ENCODE measurements around the gene ZNF726. TPM values are rescaled to one million over a fixed set of nuclear protein-coding genes. Genes with fewer than 3 reads are reported as not detected.

ZNF726 gene
- total RNA-seq, 4 donors from 2014 or later: 0.33 TPM; not detected in 3

DNA sequence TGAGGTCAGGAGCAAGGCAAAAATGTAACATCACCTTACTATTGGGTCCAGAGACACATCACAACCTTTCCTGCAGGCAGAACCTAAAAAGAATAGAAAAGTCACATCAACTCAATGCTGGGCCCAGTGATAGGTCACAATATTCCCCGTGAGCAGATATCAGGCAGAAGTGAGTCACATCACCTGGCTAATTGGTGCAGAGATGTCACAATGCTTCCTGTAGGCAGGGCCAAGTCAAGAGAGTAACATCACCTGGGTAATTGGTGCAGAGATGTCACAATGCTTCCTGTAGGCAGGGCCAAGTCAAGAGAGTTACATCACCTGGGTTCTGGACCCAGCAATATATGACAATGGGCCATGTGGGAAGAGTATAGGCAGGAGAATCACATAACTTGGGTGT is 63.4 kb downstream of the ZNF726 start:
- ATAC-seq: no peak
- Histone ChIP-seq H3K9me3 (no peaks in the 10 kb centered on the region), H3K36me3 (no peaks in the 10 kb centered on the region), H3K4me3 (no peak overlapping the region), H3K27ac (no peak overlapping the region), H3K27me3 (no peaks in the 10 kb centered on the region), H3K4me1 (no peaks in the 10 kb centered on the region)
- no peak for TF ChIP-seq POLR2A (IDR thresholded peaks at IDR 0.05)
- TF ChIP-seq, protein P1, sequence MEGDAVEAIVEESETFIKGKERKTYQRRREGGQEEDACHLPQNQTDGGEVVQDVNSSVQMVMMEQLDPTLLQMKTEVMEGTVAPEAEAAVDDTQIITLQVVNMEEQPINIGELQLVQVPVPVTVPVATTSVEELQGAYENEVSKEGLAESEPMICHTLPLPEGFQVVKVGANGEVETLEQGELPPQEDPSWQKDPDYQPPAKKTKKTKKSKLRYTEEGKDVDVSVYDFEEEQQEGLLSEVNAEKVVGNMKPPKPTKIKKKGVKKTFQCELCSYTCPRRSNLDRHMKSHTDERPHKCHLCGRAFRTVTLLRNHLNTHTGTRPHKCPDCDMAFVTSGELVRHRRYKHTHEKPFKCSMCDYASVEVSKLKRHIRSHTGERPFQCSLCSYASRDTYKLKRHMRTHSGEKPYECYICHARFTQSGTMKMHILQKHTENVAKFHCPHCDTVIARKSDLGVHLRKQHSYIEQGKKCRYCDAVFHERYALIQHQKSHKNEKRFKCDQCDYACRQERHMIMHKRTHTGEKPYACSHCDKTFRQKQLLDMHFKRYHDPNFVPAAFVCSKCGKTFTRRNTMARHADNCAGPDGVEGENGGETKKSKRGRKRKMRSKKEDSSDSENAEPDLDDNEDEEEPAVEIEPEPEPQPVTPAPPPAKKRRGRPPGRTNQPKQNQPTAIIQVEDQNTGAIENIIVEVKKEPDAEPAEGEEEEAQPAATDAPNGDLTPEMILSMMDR (IDR thresholded peaks at IDR 0.05 in 4 of 5, conservative IDR thresholded peaks at IDR 0.05 in 1 of 5): no peak
- intact Hi-C loops (cut with DNase I; ENCODE audit: low total_unique reads) (no loop called here), in situ Hi-C loops (cut with MboI; ENCODE audit: low sequenced_read_pairs in 4 of 4) (no loop called here)
- DNase-seq: no peak

DNA sequence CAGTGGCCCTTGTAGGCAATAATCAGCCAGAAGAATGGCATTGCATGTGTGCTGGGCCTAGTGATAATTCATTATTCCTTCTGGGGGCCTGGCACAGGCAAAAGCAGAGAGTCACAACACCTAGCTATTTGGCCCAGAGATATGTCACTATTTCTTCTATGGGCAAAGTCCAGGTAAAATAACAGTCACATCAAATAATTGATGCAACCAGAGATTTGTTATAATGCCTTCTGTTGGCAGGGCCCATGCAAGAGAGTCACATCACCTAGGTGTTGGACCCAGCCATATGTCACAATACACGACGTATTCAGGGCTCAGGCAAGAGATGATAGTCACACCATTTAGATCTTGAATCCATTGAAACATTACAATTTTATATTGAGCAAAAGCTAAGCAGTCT is 66.1 kb downstream of the ZNF726 start:
- H3K4me1 ChIP-seq: no peaks in the 10 kb centered on the region
- no peak for TF ChIP-seq POLR2A (IDR thresholded peaks at IDR 0.05)
- TF ChIP-seq, protein P1 (IDR thresholded peaks at IDR 0.05 in 4 of 5, conservative IDR thresholded peaks at IDR 0.05 in 1 of 5): no peak
- ATAC-seq (no peak), DNase-seq (no peak)
- no peaks in the 10 kb centered on the region for H3K36me3 ChIP-seq
- no peak overlapping the region for H3K4me3 ChIP-seq
- no peaks in the 10 kb centered on the region for H3K9me3 ChIP-seq
- intact Hi-C loops (cut with DNase I; ENCODE audit: low total_unique reads): no loop called here
- no peak overlapping the region for H3K27ac ChIP-seq
- in situ Hi-C loops (cut with MboI; ENCODE audit: low sequenced_read_pairs in 4 of 4): no loop called here
- H3K27me3 ChIP-seq: no peaks in the 10 kb centered on the region

- Histone ChIP-seq H3K27me3 (no peaks in the 10 kb centered on the region), H3K4me1 (no peaks in the 10 kb centered on the region), H3K27ac (no peak overlapping the region), H3K36me3 (no peaks in the 10 kb centered on the region), H3K9me3 (no peaks in the 10 kb centered on the region), H3K4me3 (no peak overlapping the region)
- intact Hi-C loops (cut with DNase I; ENCODE audit: low total_unique reads) (no loop called here), in situ Hi-C loops (cut with MboI; ENCODE audit: low sequenced_read_pairs in 4 of 4) (no loop called here)
- TF ChIP-seq, protein P1 (IDR thresholded peaks at IDR 0.05 in 4 of 5, conservative IDR thresholded peaks at IDR 0.05 in 1 of 5): no peak
- no peak for TF ChIP-seq POLR2A (IDR thresholded peaks at IDR 0.05)
- ATAC-seq (no peak), DNase-seq (no peak)
Measured at GRCh38 chr19:23981863-23982262, 67.2 kb downstream of the ZNF726 start.

GRCh38 chr19:23983406-23983805 is 68.7 kb downstream of the ZNF726 start:
- TF ChIP-seq POLR2A (IDR thresholded peaks at IDR 0.05): no peak
- TF ChIP-seq, protein P1 (IDR thresholded peaks at IDR 0.05 in 4 of 5, conservative IDR thresholded peaks at IDR 0.05 in 1 of 5): no peak
- no peak for ATAC-seq
- no peak overlapping the region for H3K4me3 ChIP-seq
- no peak for DNase-seq
- intact Hi-C loops (cut with DNase I; ENCODE audit: low total_unique reads): no loop called here
- H3K4me1 ChIP-seq: no peaks in the 10 kb centered on the region
- in situ Hi-C loops (cut with MboI; ENCODE audit: low sequenced_read_pairs in 4 of 4): no loop called here
- no peak overlapping the region for H3K27ac ChIP-seq
- H3K9me3 ChIP-seq: no peaks in the 10 kb centered on the region
- no peaks in the 10 kb centered on the region for H3K27me3 ChIP-seq
- no peaks in the 10 kb centered on the region for H3K36me3 ChIP-seq

Other genes starting within 250 kb of the ZNF726 start
- 1 to 10 TPM; 1.2 to 2.5 (median 1.5) TPM for gene ZNF675, start 227.7 kb upstream of the ZNF726 start, total RNA-seq
- under 1 TPM; 0.07 to 0.25 (median 0.19) TPM for gene ZNF681, start 156.0 kb upstream of the ZNF726 start, total RNA-seq
- gene ZNF254, start 172.3 kb downstream of the ZNF726 start, total RNA-seq: 1 to 10 TPM; 2.8 to 5.6 (median 4.1) TPM

All from gastrocnemius medialis (tissue), 4 donors.